ENCODE measurements around the gene LMAN1L.

Gene LMAN1L

DNA sequence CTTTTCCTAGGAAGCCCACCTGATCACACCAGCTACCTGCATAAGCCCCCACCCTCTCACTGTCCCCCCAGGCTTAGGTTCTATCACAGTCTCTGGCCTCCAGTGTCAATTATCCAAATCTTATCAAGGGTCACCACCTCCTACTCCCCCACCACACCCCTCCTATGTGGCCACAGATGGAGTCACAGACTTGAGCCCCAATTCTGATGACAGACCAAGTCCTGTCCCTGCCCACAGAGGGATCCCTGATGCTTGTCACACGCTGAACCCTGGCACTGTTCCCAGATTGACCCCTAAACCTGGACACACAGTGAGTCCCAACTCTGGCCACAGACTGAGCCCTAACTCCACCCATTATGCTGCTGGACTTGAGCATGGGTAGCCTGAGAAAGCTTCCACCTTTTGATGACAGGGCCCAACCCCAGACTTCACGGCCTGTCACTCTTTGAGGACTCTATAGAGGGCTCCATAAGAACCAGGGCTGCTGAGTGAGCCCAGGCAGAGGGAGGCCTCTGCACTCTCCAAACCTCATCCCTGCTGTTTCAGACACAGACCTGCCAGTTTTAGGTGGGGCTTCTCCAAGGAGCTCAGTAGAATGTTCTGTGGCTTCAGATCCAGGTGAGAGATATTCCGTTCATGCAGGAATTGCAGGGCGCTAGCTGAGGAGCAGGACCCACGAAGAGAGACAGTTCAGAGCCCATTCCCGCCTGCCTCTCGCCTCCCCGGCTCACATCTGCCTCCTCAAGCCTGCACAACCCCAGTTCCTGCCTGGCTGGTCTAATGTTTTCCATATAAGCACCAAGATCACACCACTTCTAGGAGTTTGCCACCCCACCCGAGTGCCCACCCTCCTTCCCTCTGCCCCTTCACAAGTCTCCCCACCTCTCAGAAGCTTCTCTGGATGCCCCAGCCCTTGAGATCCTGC is 28.5 kb downstream of the LMAN1L start:
- no peak overlapping the region for H2BK5ac ChIP-seq (ENCODE audit: low read length)
- no peak overlapping the region for H3K4ac ChIP-seq (ENCODE audit: low read depth, low read length)
- H3K23ac ChIP-seq (ENCODE audit: low read length): no peak overlapping the region
- no peak overlapping the region for H3K27ac ChIP-seq (ENCODE audit: low read depth, low read length)
- H3K79me1 ChIP-seq (ENCODE audit: low read length): no peaks in the 10 kb centered on the region
- H3K4me2 ChIP-seq (ENCODE audit: low read length): no peak overlapping the region
- H3K9ac ChIP-seq (ENCODE audit: low read length): no peak overlapping the region
- no peak overlapping the region for H2BK120ac ChIP-seq (ENCODE audit: low read depth, low read length)
- DNase-seq: no peak
- no peak overlapping the region for H3K56ac ChIP-seq (ENCODE audit: low read length)
- H3K79me2 ChIP-seq (ENCODE audit: control insufficient read depth, insufficient read depth, low read length): no peaks in the 10 kb centered on the region
- no peak overlapping the region for H2AK5ac ChIP-seq (ENCODE audit: low read length)
- no peak overlapping the region for H2BK15ac ChIP-seq (replicated peaks; ENCODE audit: low read depth)
- no peak overlapping the region for H4K8ac ChIP-seq (ENCODE audit: low read depth, low read length)
- H3K36me3 ChIP-seq (ENCODE audit: control insufficient read depth, insufficient read depth, low read length): no peaks in the 10 kb centered on the region
- no peak overlapping the region for H4K5ac ChIP-seq (ENCODE audit: low read length)
- H3K4me3 ChIP-seq (ENCODE audit: low read length): no peak overlapping the region
- H3K18ac ChIP-seq (ENCODE audit: low read length): no peak overlapping the region
- no peaks in the 10 kb centered on the region for H3K27me3 ChIP-seq (ENCODE audit: insufficient read depth, low read length, poor library complexity)
- H3K4me1 ChIP-seq (ENCODE audit: control insufficient read depth, low read depth, low read length): peaks cover 3% of the 10 kb centered on the region
- WGBS (ENCODE audit: extremely low coverage, insufficient coverage, low lambda C conversion rate): no CpG with 5 or more reads among the region's 9 CpGs

DNA sequence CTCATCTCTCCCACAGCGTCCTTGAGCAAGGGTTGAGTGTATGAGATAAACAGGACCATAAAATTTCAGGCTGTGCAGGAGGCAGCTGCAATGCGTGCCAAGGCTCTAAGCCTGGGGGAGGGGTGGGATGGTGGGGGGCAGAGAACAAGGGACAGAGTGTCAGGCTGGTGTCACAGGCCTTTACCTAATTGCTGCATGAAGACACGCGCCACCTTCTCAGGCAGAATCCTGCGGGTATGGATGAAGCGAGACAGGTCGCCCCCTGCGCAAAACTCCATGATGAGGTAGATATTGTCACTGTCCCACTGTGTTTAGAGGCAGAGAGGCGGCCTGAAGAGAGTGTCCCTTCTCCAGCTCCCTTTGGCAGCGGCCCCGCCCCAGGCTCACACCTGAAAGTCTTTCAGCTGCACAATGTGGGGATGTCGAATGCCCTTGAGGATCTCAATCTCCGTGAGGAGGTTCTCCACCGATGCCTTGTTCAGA is 29.3 kb downstream of the LMAN1L start:
- WGBS (ENCODE audit: extremely low coverage, insufficient coverage, low lambda C conversion rate): no CpG with 5 or more reads among the region's 14 CpGs

DNA sequence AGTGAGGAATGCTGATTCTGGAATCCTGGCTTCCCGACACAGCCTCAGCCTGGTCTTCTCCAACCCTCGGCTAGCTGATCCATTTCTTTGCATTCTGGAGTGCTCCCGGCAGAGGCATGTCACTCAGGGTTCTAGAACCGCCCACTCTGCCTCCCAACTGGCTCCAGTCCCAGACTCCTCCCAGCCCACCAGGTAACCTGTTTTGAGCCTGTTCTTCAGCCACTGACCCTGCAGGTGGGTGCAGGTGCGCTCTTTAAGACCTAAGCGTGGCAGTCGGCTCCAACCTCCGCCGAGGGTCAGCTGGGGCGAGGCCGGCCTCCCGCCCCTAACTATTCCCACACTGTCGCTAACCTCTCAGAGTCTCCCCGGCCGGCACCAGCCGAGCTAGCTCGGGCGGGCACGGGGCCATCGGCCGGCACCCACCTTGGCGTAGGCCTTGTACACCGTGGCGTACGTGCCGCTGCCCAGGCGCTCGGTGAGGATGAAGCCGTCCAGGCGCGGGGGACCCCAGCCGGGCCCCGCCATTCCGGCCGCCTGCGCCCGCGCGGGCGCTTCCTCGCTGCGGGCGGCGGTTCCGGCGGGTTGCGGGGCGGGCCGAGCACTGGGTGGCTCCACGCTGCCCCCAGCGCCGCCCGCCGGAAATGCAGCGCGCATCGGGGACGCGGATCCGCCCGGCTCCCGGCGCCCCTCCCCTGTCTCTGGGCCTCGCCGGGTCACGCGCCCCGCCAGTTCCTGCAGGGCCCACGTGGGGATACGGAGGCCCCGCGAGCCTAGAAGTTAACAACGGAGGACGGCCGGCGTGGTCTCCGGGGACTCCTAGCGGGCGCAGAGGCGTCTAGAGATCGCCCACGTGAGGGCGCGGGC is 30.2 kb downstream of the LMAN1L start, which contains the start of gene ULK3:
Gene ULK3, minus strand, starts transcription at position 576 of the 864 bp plus-strand sequence. Its CDS starts 51 bp downstream, at position 525.
- H3K9ac ChIP-seq (ENCODE audit: low read length): peak within 1 kb of the TSS; percentile 91
- H3K23ac ChIP-seq (ENCODE audit: low read length): peak within 1 kb of the TSS; percentile 45
- no peak within 1 kb of the TSS for H2AK5ac ChIP-seq (ENCODE audit: low read length)
- H3K4me3 ChIP-seq (ENCODE audit: low read length): peak within 1 kb of the TSS; percentile 74
- DNase-seq: peak; percentile 97
- H3K4ac ChIP-seq (ENCODE audit: low read depth, low read length): peak within 1 kb of the TSS; percentile 79
- peaks cover 3% of the 10 kb centered on the region for H3K4me1 ChIP-seq (ENCODE audit: control insufficient read depth, low read depth, low read length)
- no CpG with 5 or more reads among the region's 84 CpGs for WGBS (ENCODE audit: extremely low coverage, insufficient coverage, low lambda C conversion rate)
- peak within 1 kb of the TSS; percentile 91 for H3K4me2 ChIP-seq (ENCODE audit: low read length)
- H2BK120ac ChIP-seq (ENCODE audit: low read depth, low read length): no peak within 1 kb of the TSS
- peak within 1 kb of the TSS; percentile 76 for H2BK5ac ChIP-seq (ENCODE audit: low read length)
- no peak within 1 kb of the TSS for H4K5ac ChIP-seq (ENCODE audit: low read length)
- no peaks in the 10 kb centered on the region for H3K27me3 ChIP-seq (ENCODE audit: insufficient read depth, low read length, poor library complexity)
- no peaks in the 10 kb centered on the region for H3K36me3 ChIP-seq (ENCODE audit: control insufficient read depth, insufficient read depth, low read length)
- no peak within 1 kb of the TSS for H2BK15ac ChIP-seq (replicated peaks; ENCODE audit: low read depth)
- no peaks in the 10 kb centered on the region for H3K79me1 ChIP-seq (ENCODE audit: low read length)
- H3K56ac ChIP-seq (ENCODE audit: low read length): peak within 1 kb of the TSS; percentile 98
- no peaks in the 10 kb centered on the region for H3K79me2 ChIP-seq (ENCODE audit: control insufficient read depth, insufficient read depth, low read length)
- H4K8ac ChIP-seq (ENCODE audit: low read depth, low read length): peak within 1 kb of the TSS; percentile 39
- peak within 1 kb of the TSS; percentile 75 for H3K18ac ChIP-seq (ENCODE audit: low read length)
- H3K27ac ChIP-seq (ENCODE audit: low read depth, low read length): peak within 1 kb of the TSS; percentile 75

More for the DNA sequence above, 29.3 kb downstream of the LMAN1L start:
- Histone ChIP-seq H2BK5ac (ENCODE audit: low read length) (no peak overlapping the region), H3K79me1 (ENCODE audit: low read length) (no peaks in the 10 kb centered on the region), H3K4me3 (ENCODE audit: low read length) (no peak overlapping the region), H4K8ac (ENCODE audit: low read depth, low read length) (no peak overlapping the region), H2BK120ac (ENCODE audit: low read depth, low read length) (no peak overlapping the region), H3K36me3 (ENCODE audit: control insufficient read depth, insufficient read depth, low read length) (no peaks in the 10 kb centered on the region), H3K56ac (ENCODE audit: low read length) (peak overlapping the region; percentile 78), H3K9ac (ENCODE audit: low read length) (peak overlapping the region; percentile 36), H3K4ac (ENCODE audit: low read depth, low read length) (no peak overlapping the region), H3K4me1 (ENCODE audit: control insufficient read depth, low read depth, low read length) (peaks cover 3% of the 10 kb centered on the region), H3K18ac (ENCODE audit: low read length) (no peak overlapping the region), H3K4me2 (ENCODE audit: low read length) (peak overlapping the region; percentile 28), H3K27ac (ENCODE audit: low read depth, low read length) (no peak overlapping the region), H3K79me2 (ENCODE audit: control insufficient read depth, insufficient read depth, low read length) (no peaks in the 10 kb centered on the region), H2AK5ac (ENCODE audit: low read length) (no peak overlapping the region), H3K23ac (ENCODE audit: low read length) (no peak overlapping the region), H4K5ac (ENCODE audit: low read length) (no peak overlapping the region), H2BK15ac (replicated peaks; ENCODE audit: low read depth) (no peak overlapping the region), H3K27me3 (ENCODE audit: insufficient read depth, low read length, poor library complexity) (no peaks in the 10 kb centered on the region)
- DNase-seq: no peak

DNA sequence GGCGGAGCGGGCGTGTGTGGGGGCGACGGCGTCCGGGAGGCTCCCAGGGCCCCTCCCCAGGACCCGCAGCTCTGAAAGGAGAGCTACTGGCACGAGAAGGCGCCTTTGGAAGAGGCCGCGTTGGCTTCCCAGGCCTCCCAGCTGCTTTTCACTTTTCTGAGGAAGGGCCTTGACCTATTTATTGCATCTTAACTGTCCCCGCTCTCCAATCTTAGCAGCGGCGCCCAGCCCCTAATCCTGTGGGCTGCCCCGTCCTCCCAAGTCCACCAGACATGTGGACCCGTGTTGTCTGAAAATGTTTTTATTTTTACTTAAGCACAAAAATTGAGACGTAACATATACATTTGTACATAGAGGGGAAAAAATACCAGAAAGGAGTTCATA is 30.8 kb downstream of the LMAN1L start:
- peak overlapping the region; percentile 83 for H3K4me2 ChIP-seq (ENCODE audit: low read length)
- peak overlapping the region; percentile 54 for H3K18ac ChIP-seq (ENCODE audit: low read length)
- no peaks in the 10 kb centered on the region for H3K79me1 ChIP-seq (ENCODE audit: low read length)
- H3K23ac ChIP-seq (ENCODE audit: low read length): peak overlapping the region; percentile 45
- no CpG with 5 or more reads among the region's 18 CpGs for WGBS (ENCODE audit: extremely low coverage, insufficient coverage, low lambda C conversion rate)
- H3K27ac ChIP-seq (ENCODE audit: low read depth, low read length): peak overlapping the region; percentile 75
- H3K4ac ChIP-seq (ENCODE audit: low read depth, low read length): peak overlapping the region; percentile 79
- H4K8ac ChIP-seq (ENCODE audit: low read depth, low read length): peak overlapping the region; percentile 39
- H3K4me1 ChIP-seq (ENCODE audit: control insufficient read depth, low read depth, low read length): peaks cover 3% of the 10 kb centered on the region
- no peaks in the 10 kb centered on the region for H3K27me3 ChIP-seq (ENCODE audit: insufficient read depth, low read length, poor library complexity)
- DNase-seq: no peak
- H2BK5ac ChIP-seq (ENCODE audit: low read length): peak overlapping the region; percentile 76
- H2AK5ac ChIP-seq (ENCODE audit: low read length): no peak overlapping the region
- H3K56ac ChIP-seq (ENCODE audit: low read length): peak overlapping the region; percentile 93
- H3K79me2 ChIP-seq (ENCODE audit: control insufficient read depth, insufficient read depth, low read length): no peaks in the 10 kb centered on the region
- H4K5ac ChIP-seq (ENCODE audit: low read length): no peak overlapping the region
- H2BK15ac ChIP-seq (replicated peaks; ENCODE audit: low read depth): no peak overlapping the region
- peak overlapping the region; percentile 33 for H3K4me3 ChIP-seq (ENCODE audit: low read length)
- no peaks in the 10 kb centered on the region for H3K36me3 ChIP-seq (ENCODE audit: control insufficient read depth, insufficient read depth, low read length)
- peak overlapping the region; percentile 85 for H3K9ac ChIP-seq (ENCODE audit: low read length)
- H2BK120ac ChIP-seq (ENCODE audit: low read depth, low read length): no peak overlapping the region

DNA sequence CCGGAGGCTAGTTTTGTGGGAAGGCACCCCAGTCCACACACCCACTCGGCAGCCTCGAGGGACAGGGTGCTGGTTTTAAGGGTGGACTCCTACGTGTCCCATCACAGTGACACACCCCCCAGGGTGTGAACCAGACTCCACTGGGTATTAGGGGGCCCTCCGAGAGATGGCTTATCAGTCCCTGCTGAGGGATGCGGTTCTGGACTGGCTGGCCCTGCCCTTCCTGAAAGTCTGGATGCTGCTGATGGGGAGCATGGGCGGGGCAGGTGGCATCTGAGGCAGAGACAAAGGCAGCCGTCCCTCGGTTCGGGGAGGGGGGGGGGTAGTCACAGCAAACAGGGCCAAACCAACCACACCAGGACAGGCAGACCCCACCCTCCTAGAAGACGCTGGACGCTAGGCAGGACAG is 31.3 kb downstream of the LMAN1L start:
- peak overlapping the region; percentile 45 for H2AK5ac ChIP-seq (ENCODE audit: low read length)
- no peak overlapping the region for H2BK15ac ChIP-seq (replicated peaks; ENCODE audit: low read depth)
- no peaks in the 10 kb centered on the region for H3K79me2 ChIP-seq (ENCODE audit: control insufficient read depth, insufficient read depth, low read length)
- H4K5ac ChIP-seq (ENCODE audit: low read length): peak overlapping the region; percentile 49
- peak overlapping the region; percentile 39 for H4K8ac ChIP-seq (ENCODE audit: low read depth, low read length)
- H3K4me3 ChIP-seq (ENCODE audit: low read length): no peak overlapping the region
- WGBS (ENCODE audit: extremely low coverage, insufficient coverage, low lambda C conversion rate): no CpG with 5 or more reads among the region's 12 CpGs
- no peak overlapping the region for H3K18ac ChIP-seq (ENCODE audit: low read length)
- H2BK120ac ChIP-seq (ENCODE audit: low read depth, low read length): no peak overlapping the region
- H3K4ac ChIP-seq (ENCODE audit: low read depth, low read length): no peak overlapping the region
- no peak overlapping the region for H3K27ac ChIP-seq (ENCODE audit: low read depth, low read length)
- no peak for DNase-seq
- H2BK5ac ChIP-seq (ENCODE audit: low read length): no peak overlapping the region
- no peak overlapping the region for H3K4me2 ChIP-seq (ENCODE audit: low read length)
- no peaks in the 10 kb centered on the region for H3K79me1 ChIP-seq (ENCODE audit: low read length)
- peak overlapping the region; percentile 93 for H3K56ac ChIP-seq (ENCODE audit: low read length)
- H3K36me3 ChIP-seq (ENCODE audit: control insufficient read depth, insufficient read depth, low read length): no peaks in the 10 kb centered on the region
- no peaks in the 10 kb centered on the region for H3K27me3 ChIP-seq (ENCODE audit: insufficient read depth, low read length, poor library complexity)
- H3K4me1 ChIP-seq (ENCODE audit: control insufficient read depth, low read depth, low read length): peaks cover 3% of the 10 kb centered on the region
- H3K9ac ChIP-seq (ENCODE audit: low read length): peak overlapping the region; percentile 85
- no peak overlapping the region for H3K23ac ChIP-seq (ENCODE audit: low read length)
